CD4-positive, CD25-positive, alpha-beta regulatory T cell (primary cell): Measurements from ENCODE around the gene PRELID2. TPM values are rescaled to one million over a fixed set of nuclear protein-coding genes. Genes with fewer than 3 reads are reported as not detected.
"Not testable (repeated sequence)": the region's sequence is repeated elsewhere in the genome, so short reads cannot be mapped to it uniquely, and the experiment has no call there.

Experiments
- ATAC-seq, 2 donors: fragments of 150-1000 bp; cut with Tn5 transposase; one replicate each; pipeline ENCODE4 v1.10.0; 2021; ENCODE audit warnings: low read depth in 2 of 2, moderate number of reproducible peaks in 2 of 2, moderate library complexity in 1 of 2
- DNase-seq, 3 donors: peaks; one replicate each; pipeline versions ENCODE4 v3.0.0 to v3.0.0-alpha.2; 2012 to 2022; ENCODE audit warnings: mixed read lengths in 1 of 3
- H3K27ac ChIP-seq: one replicate; pipeline ENCODE4 v1.7.0; 2013; ENCODE audit warnings: mild to moderate bottlenecking, low read length; ENCODE audit not compliant: insufficient read depth, poor library complexity, severe bottlenecking
- H3K27me3 ChIP-seq: one replicate; pipeline ENCODE4 v1.7.0; 2013; ENCODE audit warnings: low read length; ENCODE audit not compliant: control insufficient read depth, insufficient read depth
- H3K36me3 ChIP-seq: one replicate; pipeline ENCODE4 v1.7.0; 2013; ENCODE audit warnings: mild to moderate bottlenecking, low read length, moderate library complexity; ENCODE audit not compliant: control insufficient read depth, insufficient read depth
- H3K4me1 ChIP-seq: 2 replicates; pipeline ENCODE4 v1.7.0; 2013; ENCODE audit warnings: mild to moderate bottlenecking, low read length; ENCODE audit not compliant: insufficient read depth, control insufficient read depth, poor library complexity, severe bottlenecking
- H3K4me3 ChIP-seq: one replicate; pipeline ENCODE4 v1.7.0; 2013; ENCODE audit warnings: low read depth, mild to moderate bottlenecking, low read length, moderate library complexity
- H3K9me3 ChIP-seq, 2 experiments: 1 replicate in 1 of 2; 2 replicates in 1 of 2; pipeline ENCODE4 v1.7.0; 2013; ENCODE audit warnings: low read length in 2 of 2, mild to moderate bottlenecking in 1 of 2, moderate library complexity in 1 of 2; ENCODE audit not compliant: control insufficient read depth in 2 of 2
- H3K27ac Mint-ChIP-seq, 3 donors: one replicate each; pipeline ENCODE4 v1.8.0; 2020 to 2022; ENCODE audit warnings: mild to moderate bottlenecking in 3 of 3, mixed read lengths in 3 of 3, moderate library complexity in 2 of 3
- H3K27me3 Mint-ChIP-seq: one replicate; pipeline ENCODE4 v1.8.0; 2022; ENCODE audit warnings: mild to moderate bottlenecking, mixed read lengths
- H3K36me3 Mint-ChIP-seq: one replicate; pipeline ENCODE4 v1.8.0; 2020; ENCODE audit warnings: mixed read lengths
- H3K4me1 Mint-ChIP-seq, 4 donors: one replicate each; pipeline ENCODE4 v1.8.0; 2020 to 2022; ENCODE audit warnings: mixed read lengths in 4 of 4, mild to moderate bottlenecking in 1 of 4
- H3K4me3 Mint-ChIP-seq, 4 donors: one replicate each; pipeline ENCODE4 v1.8.0; 2020 to 2022; ENCODE audit warnings: mild to moderate bottlenecking in 4 of 4, mixed read lengths in 4 of 4, moderate library complexity in 3 of 4
- H3K9me3 Mint-ChIP-seq, 7 donors: one replicate each; pipeline ENCODE4 v1.8.0; 2020 to 2022; ENCODE audit warnings: mixed read lengths in 7 of 7, mild to moderate bottlenecking in 3 of 7, moderate library complexity in 2 of 7
- polyA plus RNA-seq, 4 donors: library from polyadenylated mRNA; unstranded; fragments of 300-500 nt; fragmentation: Illumina TruSeq; gene quantifications; one replicate each; pipeline ENCODE4 v1.2.3, GENCODE V29; 2021
- total RNA-seq: library from RNA; stranded (reverse); gene quantifications from one replicate; pipeline ENCODE4 v1.2.3, GENCODE V29; 2022

Gene PRELID2
- total RNA-seq: 3.1 TPM
- polyA plus RNA-seq: 1 to 10 TPM in 2 of 4 donors, under 1 TPM in 2; 0.72 to 2.9 (median 1.4) TPM

GRCh38 chr5:145834917-145835847 lies at the start of gene PRELID2:
Gene PRELID2 (minus strand): TSS chr5:145835342. CDS start chr5:145835251, 91 bp downstream.
- Histone ChIP-seq H3K27ac (no peak within 1 kb of the TSS), H3K4me1 (peaks cover 14% of the 10 kb centered on the region), H3K27me3 (no peaks in the 10 kb centered on the region), H3K36me3 (no peaks in the 10 kb centered on the region), H3K4me3 (peak within 1 kb of the TSS; percentile 68), H3K9me3 (no peaks in the 10 kb centered on the region)
- Mint-ChIP-seq H3K27ac (peak within 1 kb of the TSS in 1 of 3 donors; percentile 16), H3K4me1 (peaks cover 0 to 24% (median 11%) of the 10 kb centered on the region in 4 donors), H3K36me3 (no peaks in the 10 kb centered on the region), H3K27me3 (peaks cover 16% of the 10 kb centered on the region), H3K9me3 (no peaks in the 10 kb centered on the region), H3K4me3 (peak within 1 kb of the TSS; percentile 41 to 79 (median 78))
- ATAC-seq: peak; percentile 54 to 57
- DNase-seq: peak; percentile 34 to 49 (median 39)

- no peaks in the 10 kb centered on the region for H3K36me3 ChIP-seq
- DNase-seq: no peak
- peaks cover 0 to 8% (median 1%) of the 10 kb centered on the region in 7 donors for H3K9me3 Mint-ChIP-seq
- no peak overlapping the region for H3K27ac Mint-ChIP-seq
- peaks cover 4% of the 10 kb centered on the region for H3K27me3 ChIP-seq
- H3K4me1 Mint-ChIP-seq: no peaks in the 10 kb centered on the region
- H3K27me3 Mint-ChIP-seq: peaks cover 24% of the 10 kb centered on the region
- H3K4me3 Mint-ChIP-seq: no peak overlapping the region
- no peak for ATAC-seq
- H3K27ac ChIP-seq: no peak overlapping the region
- no peaks in the 10 kb centered on the region for H3K4me1 ChIP-seq
- no peaks in the 10 kb centered on the region for H3K36me3 Mint-ChIP-seq
- no peak overlapping the region for H3K4me3 ChIP-seq
- no peaks in the 10 kb centered on the region for H3K9me3 ChIP-seq
Measured at GRCh38 chr5:145874765-145875164, 39.6 kb upstream of the PRELID2 start.

GRCh38 chr5:145872914-145873313 lies 37.8 kb upstream of the PRELID2 start, which contains the start of gene GRXCR2:
Gene GRXCR2 (minus strand): TSS chr5:145873014. CDS start chr5:145872968, 46 bp downstream.
- Histone ChIP-seq H3K27me3 (peaks cover 4% of the 10 kb centered on the region), H3K4me1 (no peaks in the 10 kb centered on the region), H3K9me3 (no peaks in the 10 kb centered on the region), H3K4me3 (no peak within 1 kb of the TSS), H3K36me3 (no peaks in the 10 kb centered on the region), H3K27ac (no peak within 1 kb of the TSS)
- no peaks in the 10 kb centered on the region for H3K4me1 Mint-ChIP-seq
- peaks cover 0 to 8% (median 0%) of the 10 kb centered on the region in 7 donors for H3K9me3 Mint-ChIP-seq
- DNase-seq: no peak
- peaks cover 17% of the 10 kb centered on the region for H3K27me3 Mint-ChIP-seq
- H3K4me3 Mint-ChIP-seq: no peak within 1 kb of the TSS
- H3K36me3 Mint-ChIP-seq: no peaks in the 10 kb centered on the region
- ATAC-seq: no peak
- no peak within 1 kb of the TSS for H3K27ac Mint-ChIP-seq

- H3K27me3 Mint-ChIP-seq: peaks cover 17% of the 10 kb centered on the region
- Histone ChIP-seq H3K9me3 (no peaks in the 10 kb centered on the region), H3K27ac (no peak overlapping the region), H3K4me3 (no peak overlapping the region), H3K27me3 (peaks cover 8% of the 10 kb centered on the region), H3K36me3 (no peaks in the 10 kb centered on the region), H3K4me1 (no peaks in the 10 kb centered on the region)
- H3K27ac Mint-ChIP-seq: no peak overlapping the region
- H3K9me3 Mint-ChIP-seq: peaks cover 0 to 7% (median 0%) of the 10 kb centered on the region in 7 donors
- no peak overlapping the region for H3K4me3 Mint-ChIP-seq
- H3K36me3 Mint-ChIP-seq: no peaks in the 10 kb centered on the region
- DNase-seq (no peak), ATAC-seq (no peak)
- H3K4me1 Mint-ChIP-seq: no peaks in the 10 kb centered on the region
Measured at GRCh38 chr5:145872486-145872885, 37.3 kb upstream of the PRELID2 start.

GRCh38 chr5:145869753-145870152 lies 34.6 kb upstream of the PRELID2 start:
- H3K36me3 Mint-ChIP-seq: no peaks in the 10 kb centered on the region
- ATAC-seq: no peak
- H3K4me1 ChIP-seq: no peaks in the 10 kb centered on the region
- H3K9me3 ChIP-seq: no peaks in the 10 kb centered on the region
- no peak for DNase-seq
- no peak overlapping the region for H3K27ac Mint-ChIP-seq
- no peaks in the 10 kb centered on the region for H3K36me3 ChIP-seq
- no peak overlapping the region for H3K4me3 ChIP-seq
- peaks cover 19% of the 10 kb centered on the region for H3K27me3 Mint-ChIP-seq
- H3K4me1 Mint-ChIP-seq: no peaks in the 10 kb centered on the region
- no peak overlapping the region for H3K4me3 Mint-ChIP-seq
- H3K9me3 Mint-ChIP-seq: peaks cover 0 to 8% (median 0%) of the 10 kb centered on the region in 7 donors
- no peak overlapping the region for H3K27ac ChIP-seq
- H3K27me3 ChIP-seq: peaks cover 7% of the 10 kb centered on the region

- peaks cover 20% of the 10 kb centered on the region for H3K27me3 Mint-ChIP-seq
- H3K4me1 Mint-ChIP-seq: no peaks in the 10 kb centered on the region
Measured at GRCh38 chr5:145867806-145868205, 32.7 kb upstream of the PRELID2 start.

GRCh38 chr5:145864432-145864831 lies 29.3 kb upstream of the PRELID2 start:
- not testable (repeated sequence) for H3K27me3 ChIP-seq, H3K4me3 Mint-ChIP-seq, H3K27ac Mint-ChIP-seq, H3K36me3 ChIP-seq, H3K9me3 ChIP-seq, H3K27me3 Mint-ChIP-seq, H3K4me3 ChIP-seq, H3K27ac ChIP-seq, H3K4me1 Mint-ChIP-seq, ATAC-seq, H3K4me1 ChIP-seq, H3K9me3 Mint-ChIP-seq, DNase-seq, H3K36me3 Mint-ChIP-seq

More at GRCh38 chr5:145867806-145868205, 32.7 kb upstream of the PRELID2 start:
- Mint-ChIP-seq H3K4me3 (no peak overlapping the region), H3K36me3 (no peaks in the 10 kb centered on the region), H3K9me3 (peaks cover 0 to 4% (median 0%) of the 10 kb centered on the region in 7 donors), H3K27ac (no peak overlapping the region)
- DNase-seq (no peak), ATAC-seq (no peak)
- H3K9me3 ChIP-seq: no peaks in the 10 kb centered on the region
- no peaks in the 10 kb centered on the region for H3K36me3 ChIP-seq
- no peak overlapping the region for H3K4me3 ChIP-seq
- no peaks in the 10 kb centered on the region for H3K4me1 ChIP-seq
- no peak overlapping the region for H3K27ac ChIP-seq
- H3K27me3 ChIP-seq: peaks cover 7% of the 10 kb centered on the region
